Raji (cell line): ENCODE results near the gene ACER1.

ENCODE experiments used
- POLR2A ChIP-seq: IDR thresholded peaks from 2 replicates; pipeline ENCODE4 v1.6.1; 2011; ENCODE audit warnings: low read depth, low read length, control low read depth; ENCODE audit not compliant: insufficient read depth

ACER1 gene, protein sequence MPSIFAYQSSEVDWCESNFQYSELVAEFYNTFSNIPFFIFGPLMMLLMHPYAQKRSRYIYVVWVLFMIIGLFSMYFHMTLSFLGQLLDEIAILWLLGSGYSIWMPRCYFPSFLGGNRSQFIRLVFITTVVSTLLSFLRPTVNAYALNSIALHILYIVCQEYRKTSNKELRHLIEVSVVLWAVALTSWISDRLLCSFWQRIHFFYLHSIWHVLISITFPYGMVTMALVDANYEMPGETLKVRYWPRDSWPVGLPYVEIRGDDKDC

DNA sequence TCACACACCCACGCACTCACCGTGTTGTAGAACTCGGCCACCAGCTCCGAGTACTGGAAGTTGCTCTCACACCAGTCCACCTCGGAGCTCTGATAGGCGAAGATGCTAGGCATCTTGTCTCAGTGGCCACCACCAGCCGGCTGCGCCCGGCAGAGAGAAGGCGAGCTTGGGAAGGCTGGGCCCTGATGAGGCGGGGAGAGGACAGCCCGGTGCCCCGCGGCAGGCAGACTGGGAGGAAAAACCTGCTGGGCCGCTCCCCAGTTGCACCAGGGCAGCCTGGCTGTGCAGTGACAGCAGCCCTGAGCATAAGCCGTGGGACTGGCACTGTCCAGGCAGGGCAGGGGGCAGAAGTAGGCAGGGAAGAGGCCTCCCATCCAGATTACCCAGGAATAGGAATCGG, at the start of gene ACER1:
ACER1 (minus strand) TSS at position 174 of the 400 bp plus-strand sequence; CDS start at position 113, 61 bp downstream.
- TF ChIP-seq POLR2A: no peak

DNA sequence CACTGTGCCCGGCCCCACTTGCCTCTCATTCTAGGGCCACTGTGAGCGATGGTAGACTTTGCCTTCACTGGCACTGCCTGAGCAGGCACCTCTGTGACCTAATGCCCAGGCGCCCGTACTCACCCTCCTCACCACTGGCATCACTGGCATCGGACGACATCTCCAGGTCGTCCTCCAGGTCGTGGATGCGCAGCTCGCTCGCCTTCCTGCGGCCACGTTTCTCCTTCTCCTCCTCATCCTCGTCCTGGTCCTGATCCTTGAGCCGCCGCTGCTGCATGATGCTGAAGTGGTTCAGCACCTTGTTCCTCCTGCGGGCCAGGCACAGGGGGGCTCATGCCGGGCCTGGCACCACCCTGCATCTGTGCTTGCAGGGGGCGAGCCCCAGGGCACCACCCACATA, 49.8 kb upstream of the ACER1 start:
- TF ChIP-seq POLR2A: no peak

DNA sequence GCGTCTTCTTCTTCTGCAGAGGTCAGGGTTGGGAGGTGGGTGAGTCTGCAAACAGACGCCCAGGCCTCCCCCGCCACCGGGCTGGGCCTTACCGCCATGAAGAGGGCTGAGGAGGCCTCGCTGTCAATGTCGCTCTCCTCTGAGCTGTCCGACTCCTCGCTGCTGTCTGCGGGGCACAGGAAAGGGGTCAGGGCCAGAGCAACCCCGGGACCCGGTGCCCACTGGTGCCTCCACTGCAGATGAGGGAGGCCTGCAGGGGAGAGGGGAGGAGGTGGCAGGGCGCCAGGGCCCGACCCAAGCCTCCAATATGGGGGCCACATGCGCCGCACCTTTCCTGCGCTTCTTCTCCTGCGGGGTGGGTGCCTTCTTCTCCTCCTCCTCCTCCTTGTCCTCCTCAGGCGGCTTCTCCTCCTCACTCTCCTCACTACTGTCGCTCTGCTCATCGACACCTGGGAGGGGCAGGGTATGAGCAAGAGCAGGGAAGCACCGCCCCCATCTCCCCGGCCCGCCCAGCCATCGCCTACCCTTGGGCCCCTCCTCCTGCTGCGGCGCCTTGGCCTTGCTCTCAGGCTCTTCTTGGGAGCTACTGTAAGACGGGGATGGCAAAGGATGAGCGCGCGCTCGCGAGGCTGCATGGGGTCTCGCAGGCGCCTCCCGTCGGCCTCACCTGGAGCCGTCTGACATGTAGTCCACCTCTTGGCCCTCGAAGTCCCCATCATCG, 47.8 kb upstream of the ACER1 start:
- TF ChIP-seq POLR2A: no peak

DNA sequence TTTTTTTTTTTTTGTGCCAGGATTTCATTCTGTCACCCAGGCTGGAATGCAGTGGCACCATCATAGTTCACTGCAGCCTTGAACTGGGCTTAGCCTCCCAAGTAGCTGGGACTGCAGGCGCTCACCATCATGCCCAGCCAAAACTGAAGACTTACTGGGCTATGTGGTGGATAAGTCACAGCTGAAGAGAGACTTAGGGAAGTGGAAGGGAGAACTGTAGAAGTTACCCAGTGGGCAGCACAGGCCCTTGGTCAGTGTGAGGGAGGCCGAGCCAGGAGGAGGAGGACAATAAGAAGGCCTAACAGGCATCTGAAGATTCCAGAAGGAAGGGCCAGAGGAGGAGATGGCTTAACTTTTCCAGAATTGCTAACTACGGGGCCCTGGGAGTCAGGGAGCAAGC, 46.3 kb upstream of the ACER1 start:
- no peak for TF ChIP-seq POLR2A

DNA sequence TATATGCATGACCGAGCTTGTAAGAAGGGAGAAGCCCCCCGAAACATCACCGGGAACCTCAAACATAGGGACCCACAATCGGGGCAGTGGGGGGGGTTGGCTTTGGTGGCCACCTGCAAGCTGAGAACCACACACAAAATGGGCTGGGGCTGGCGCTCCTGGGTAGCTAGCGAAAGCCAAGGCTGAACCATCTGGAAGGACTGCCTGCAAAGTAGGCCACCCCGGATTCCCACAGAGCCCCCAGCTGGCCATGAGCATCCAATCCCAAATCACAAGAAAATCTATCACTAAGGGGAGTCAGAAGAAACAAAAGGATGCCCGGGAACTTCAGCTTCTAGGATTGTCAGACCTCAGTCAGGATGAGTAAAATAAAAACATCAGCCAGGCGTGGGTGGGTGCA, 45.1 kb upstream of the ACER1 start:
- no peak for TF ChIP-seq POLR2A

DNA sequence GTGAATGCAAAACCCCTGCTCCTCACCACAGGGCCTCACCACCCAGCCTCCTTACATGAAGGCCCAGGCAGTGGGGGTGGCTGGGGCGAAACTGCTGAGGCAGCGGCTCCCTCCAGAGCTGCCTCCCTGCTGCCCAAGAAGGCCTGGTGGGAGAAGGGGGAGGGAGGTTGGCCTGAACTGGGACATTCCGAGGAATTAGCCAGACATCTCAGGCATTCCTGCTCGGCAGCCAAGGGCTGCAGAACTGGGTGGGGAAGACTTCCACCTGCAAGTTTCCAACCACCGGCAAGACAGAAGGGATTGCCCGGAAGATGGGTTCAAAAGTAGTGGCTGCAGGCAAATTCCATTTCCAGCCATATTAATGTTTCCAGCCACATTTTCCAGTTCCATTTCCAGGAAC, 44.6 kb upstream of the ACER1 start:
- no peak for TF ChIP-seq POLR2A

DNA sequence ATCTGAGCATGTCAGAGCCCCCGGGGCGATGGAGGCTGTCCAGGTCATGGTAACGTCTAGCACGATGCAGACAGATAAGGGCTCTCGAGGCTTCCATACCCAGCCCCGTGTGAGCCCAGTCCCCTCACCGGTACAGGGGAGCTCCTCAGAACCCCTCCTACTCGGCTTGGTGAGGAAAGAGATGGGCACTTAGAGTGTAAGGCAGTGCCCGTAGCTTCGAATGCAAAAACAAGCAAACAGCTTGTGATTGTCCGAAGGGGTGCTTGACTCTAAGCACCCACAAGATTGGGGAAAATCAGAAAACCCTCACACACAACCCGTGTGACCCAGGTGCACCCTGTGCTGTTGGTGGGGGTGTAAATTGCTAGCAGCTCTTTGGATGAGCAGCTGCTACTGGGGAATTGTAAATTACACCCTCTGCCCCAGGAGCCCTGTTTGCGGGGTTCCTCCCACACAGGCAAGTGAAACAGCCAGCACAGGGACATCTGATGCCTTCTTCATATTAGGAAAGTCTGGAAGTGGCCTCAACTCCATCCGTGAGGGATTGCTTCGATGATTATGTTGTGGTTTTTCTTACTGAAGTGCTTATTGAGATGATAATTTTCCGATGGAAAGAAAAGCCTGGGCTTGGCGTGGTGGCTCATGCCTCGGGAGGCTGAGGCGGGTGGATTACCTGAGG, 43.2 kb upstream of the ACER1 start:
- TF ChIP-seq POLR2A: no peak

DNA sequence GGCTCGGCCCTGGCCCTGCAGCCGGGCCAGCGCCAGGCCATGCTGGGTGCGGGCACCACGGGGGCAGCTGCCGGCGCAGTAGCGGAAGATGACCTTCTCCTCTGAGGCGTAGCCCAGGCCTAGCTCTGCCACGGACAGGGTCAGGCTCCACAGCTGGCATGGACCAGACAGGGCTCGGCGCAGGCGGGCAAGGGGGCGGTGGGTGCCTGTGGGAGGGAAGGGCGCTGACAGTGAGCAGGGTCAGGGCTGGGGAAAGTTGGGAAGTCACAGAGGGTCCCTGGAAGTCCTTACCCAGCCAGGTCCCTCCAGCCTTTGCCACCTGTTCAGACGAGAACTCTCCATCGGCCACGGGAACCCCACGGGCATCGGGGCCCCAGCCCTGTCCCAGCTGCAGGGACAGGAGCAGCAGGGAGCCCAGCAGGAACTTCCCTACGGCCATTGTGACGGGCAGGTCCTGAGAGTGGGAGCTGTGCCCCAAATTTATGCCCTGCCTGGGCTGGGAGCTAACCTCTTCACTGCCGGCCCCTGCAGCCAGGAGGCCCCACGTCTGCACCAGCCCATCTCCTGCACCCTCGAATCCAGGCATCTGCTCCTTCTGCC, 42.1 kb upstream of the ACER1 start, which contains the start of gene PSPN:
PSPN (minus strand) TSS at position 523 of the 600 bp plus-strand sequence; CDS start at position 439, 84 bp downstream.
- no peak for TF ChIP-seq POLR2A

DNA sequence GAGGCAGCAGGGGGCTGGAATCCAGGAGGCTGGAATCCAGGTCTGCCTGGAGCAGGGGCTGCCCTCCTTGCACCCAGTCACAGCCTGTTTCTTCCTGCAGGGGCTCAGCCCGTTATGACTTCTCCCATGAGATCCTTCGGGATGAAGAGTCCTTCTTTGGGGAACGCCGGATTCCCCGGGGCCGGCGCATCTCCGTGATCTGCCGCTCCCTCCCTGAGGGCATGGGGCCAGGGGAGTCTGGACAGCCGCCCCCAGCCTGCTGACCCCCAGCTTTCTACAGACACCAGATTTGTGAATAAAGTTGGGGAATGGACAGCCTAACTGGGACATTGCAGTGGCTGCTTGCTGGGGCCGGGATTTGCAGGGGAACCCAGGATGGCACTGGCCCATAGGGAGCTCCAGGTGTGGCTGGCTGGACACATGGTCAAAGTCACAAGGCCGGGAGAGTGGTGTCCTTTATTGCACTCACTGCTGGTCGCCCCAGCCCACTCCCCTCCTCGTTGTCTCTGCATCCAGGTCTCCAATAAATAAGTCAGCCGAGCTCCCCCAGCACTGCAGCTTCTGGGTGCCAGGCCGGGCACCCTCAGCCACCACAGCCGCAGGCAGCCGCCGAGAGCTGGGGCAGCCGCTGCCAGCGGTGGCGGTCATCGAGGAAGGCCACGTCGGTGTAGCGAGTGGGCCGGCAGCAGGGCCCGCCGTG, 41.4 kb upstream of the ACER1 start:
- no peak for TF ChIP-seq POLR2A

DNA sequence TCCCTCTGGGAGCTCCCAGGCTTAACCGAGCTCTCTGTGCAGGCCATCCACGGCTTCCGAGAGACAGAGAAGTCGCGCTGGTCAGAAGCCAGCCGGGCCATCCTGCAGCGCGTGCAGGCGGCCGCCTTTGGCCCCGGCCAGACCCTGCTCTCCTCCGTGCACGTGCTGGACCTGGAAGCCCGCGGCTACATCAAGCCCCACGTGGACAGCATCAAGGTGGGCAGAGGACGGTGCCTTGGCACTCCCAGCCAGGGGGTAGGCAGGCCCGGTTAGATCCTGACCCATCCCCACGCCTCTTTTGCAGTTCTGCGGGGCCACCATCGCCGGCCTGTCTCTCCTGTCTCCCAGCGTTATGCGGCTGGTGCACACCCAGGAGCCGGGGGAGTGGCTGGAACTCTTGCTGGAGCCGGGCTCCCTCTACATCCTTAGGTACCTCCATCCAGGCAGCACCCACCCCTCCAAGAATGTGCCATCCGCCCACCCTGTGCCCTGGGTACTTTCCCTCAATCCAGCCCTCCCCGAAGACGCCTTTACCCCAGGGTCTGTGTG, 40.8 kb upstream of the ACER1 start:
- no peak for TF ChIP-seq POLR2A

DNA sequence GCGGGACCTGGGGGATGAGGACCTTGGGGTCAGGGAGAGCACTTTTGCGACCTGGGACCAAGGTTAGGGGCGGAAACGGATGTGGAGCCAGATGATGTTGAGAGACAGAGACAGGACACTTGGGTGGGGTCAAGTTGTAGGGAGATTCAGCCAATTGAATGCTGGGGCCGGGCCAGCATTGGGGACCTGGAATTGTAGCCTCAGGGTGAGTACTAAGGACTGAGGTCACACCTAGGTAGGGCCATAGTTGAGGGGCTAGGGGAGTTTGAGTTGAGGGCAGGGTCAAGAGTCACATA, 40.3 kb upstream of the ACER1 start:
- no peak for TF ChIP-seq POLR2A

DNA sequence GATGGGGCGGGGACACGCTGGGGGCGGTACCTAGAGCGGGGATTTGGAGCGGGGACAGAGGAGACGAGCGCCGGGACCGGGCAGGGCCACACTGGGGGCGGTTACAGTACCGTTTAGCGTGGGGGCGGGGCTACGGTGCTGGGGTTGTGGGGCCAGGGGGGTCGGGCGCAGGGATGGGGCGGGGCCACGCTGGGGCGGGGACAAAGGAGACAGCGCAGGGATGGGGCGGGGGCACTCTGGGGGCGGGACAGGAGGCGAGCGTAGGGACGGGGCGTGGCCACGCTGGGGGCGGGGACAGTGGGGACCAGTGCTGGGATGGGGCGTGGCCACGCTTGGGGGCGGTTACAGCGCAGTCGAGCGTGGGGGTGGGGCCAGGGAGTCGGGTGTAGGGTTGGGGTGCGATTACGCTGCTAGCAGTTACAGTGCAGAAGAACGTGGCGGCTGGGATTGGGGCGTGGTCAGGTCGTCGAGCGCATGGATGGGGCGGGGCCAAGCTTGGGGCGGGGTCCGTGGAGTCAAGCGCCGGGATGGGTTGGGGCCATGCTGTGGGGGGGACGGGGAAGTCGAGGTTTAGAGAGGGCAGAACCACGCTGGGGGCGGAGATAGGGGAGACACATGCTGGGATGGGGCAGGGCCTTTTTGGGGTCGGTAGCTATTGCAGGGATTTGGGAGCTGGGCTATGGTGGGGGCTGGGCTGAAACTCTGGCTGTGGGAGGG, 39.8 kb upstream of the ACER1 start:
- TF ChIP-seq POLR2A: no peak; the same call in 1 of the 2 replicates

DNA sequence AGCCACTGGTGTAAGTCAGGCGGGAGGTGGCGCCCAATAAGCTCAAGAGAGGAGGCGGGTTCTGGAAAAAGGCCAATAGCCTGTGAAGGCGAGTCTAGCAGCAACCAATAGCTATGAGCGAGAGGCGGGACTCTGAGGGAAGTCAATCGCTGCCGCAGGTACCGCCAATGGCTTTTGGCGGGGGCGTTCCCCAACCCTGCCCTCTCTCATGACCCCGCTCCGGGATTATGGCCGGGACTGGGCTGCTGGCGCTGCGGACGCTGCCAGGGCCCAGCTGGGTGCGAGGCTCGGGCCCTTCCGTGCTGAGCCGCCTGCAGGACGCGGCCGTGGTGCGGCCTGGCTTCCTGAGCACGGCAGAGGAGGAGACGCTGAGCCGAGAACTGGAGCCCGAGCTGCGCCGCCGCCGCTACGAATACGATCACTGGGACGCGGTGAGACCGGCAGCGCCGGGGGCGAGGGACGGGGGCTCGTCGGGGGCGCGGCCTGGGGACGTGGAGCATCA, 39.2 kb upstream of the ACER1 start, which contains the start of gene ALKBH7:
ALKBH7 (plus strand) TSS at position 201 of the 502 bp plus-strand sequence; CDS start at position 228, 27 bp downstream.
- no peak for TF ChIP-seq POLR2A

DNA sequence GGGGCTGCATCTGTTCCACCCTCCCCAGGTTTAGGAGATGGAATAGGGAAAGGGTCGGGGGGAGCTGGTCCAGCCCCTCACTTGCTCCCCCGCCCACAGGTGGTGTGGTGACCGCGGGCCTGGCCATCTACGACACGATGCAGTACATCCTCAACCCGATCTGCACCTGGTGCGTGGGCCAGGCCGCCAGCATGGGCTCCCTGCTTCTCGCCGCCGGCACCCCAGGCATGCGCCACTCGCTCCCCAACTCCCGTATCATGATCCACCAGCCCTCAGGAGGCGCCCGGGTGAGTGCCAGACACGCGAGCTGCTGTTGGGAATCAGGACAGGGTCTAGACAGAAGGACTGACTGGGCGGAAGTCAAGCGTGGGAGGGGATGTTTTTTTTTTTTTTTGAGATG, 30.9 kb upstream of the ACER1 start:
- TF ChIP-seq POLR2A: no peak
